ENCODE data around the gene COL9A3. TPM values are rescaled to one million over a fixed set of nuclear protein-coding genes. Genes with fewer than 3 reads are reported as not detected.

COL9A3 gene
- total RNA-seq, 2 donors from 2014 or later = 2.3 to 2.8 TPM

DNA sequence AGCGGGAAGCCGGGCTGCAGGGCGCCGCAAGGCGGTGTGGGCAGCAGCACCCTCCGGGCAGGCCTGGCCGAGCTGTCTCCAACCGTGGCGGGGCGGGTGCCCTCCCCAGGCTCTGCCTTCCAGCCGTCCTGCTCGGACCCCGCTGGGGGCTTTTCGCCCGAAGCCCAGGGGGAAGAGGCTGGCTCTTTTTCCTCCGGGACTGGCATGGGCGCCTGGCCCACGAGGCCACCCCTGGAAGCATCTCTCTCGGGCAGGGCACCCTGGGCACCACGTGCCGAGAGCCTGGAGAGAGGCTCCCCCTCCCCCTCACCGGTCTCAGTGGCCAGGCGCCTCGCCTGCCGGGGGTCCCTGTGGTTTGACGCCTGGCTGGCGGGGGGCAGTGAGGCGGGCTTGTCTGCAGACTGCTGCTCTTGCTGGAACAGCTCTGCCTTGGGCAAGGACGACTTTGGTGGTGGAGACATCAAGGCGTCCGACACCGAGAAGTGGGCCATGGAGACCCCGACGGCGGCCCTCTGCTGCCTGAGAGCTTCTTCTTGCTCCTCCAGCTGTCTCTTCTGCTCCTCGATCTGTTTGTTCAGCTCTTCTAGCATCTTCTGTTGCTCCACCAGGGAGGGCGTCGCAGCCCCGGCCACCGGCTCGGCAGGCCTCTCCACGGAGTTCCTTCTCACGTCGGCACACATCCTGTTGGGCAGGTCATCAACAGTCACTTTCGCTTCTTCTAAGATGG lies 64.2 kb downstream of the COL9A3 start:
- no peak for DNase-seq
- no peak for ATAC-seq
- intact Hi-C loops (cut with DNase I, micrococcal nuclease) = no loop called here

- DNase-seq (no peak), ATAC-seq (no peak)
- intact Hi-C loops (cut with DNase I, micrococcal nuclease) = no loop called here
These were observed 65.0 kb downstream of the COL9A3 start for GRCh38 chr20:62881662-62882395.

- DNase-seq (no peak), ATAC-seq (no peak)
- intact Hi-C loops (cut with DNase I, micrococcal nuclease) = no loop called here
These were observed 65.6 kb downstream of the COL9A3 start for GRCh38 chr20:62882426-62882825.

GRCh38 chr20:62884556-62884955 lies 67.7 kb downstream of the COL9A3 start:
- intact Hi-C loops (cut with DNase I, micrococcal nuclease) = no loop called here
- no peak for ATAC-seq
- no peak for DNase-seq

DNA sequence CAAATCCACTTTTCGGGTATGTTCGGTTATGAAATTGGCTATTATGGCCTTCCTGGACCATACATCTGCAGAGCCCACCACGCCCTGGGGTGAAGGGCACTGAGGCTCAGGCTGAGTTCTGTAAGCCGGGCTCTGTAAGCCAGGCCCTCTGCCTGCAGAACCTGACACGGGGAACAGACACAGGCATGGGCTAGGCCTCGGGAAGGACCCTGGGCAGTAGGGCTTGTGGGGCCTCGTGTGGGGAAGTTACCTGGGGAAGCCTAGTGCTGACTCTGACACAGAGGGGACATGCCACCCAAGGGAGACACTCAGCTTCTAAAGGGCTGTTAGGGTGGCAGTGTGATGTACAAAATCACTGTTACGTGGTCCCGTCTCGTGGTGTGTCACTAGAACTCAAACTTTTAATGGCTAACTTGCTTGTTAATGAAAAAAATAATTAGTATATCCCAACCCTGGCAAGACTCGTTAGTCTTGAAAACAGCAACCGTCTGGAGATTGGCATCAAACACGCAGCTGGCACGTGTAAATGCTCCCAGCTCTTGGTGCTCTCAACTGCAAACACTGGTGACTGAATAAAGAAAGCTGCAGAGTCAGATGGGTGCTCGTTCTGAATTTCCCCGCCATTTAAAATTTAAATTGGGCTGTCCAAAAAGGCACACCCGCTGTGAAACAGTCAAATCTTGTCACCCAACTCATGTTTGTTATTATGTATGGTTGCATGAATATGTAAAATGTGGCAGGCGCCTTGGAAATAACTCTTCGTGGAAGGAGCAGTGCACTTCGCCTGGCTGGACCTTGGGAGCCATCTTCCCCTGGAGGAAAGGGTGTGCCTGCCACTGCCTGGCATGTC lies 68.4 kb downstream of the COL9A3 start:
- intact Hi-C loops (cut with DNase I, micrococcal nuclease) = no loop called here
- DNase-seq (no peak), ATAC-seq (no peak)

GRCh38 chr20:62885896-62886708 lies 69.3 kb downstream of the COL9A3 start:
- no peak for DNase-seq
- no peak for ATAC-seq
- intact Hi-C loops (cut with DNase I, micrococcal nuclease) = no loop called here

DNA sequence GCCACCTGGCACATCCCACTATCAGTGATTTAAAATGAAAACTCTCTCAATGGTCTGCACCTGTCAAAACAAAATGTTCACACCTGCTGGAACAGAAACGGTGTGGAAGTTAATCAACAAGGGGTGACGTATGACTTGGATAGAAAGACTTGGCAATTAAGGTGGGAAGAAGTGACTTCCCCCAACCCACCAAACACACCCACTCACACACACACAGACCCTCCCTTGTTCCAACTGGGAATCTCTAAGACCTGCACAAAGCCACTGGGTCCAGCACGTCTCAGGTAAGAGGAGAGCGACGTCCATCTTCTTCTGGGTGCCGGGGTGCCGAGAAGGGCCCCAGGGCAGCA lies 69.8 kb downstream of the COL9A3 start:
- DNase-seq (no peak), ATAC-seq (no peak)
- intact Hi-C loops (cut with DNase I, micrococcal nuclease) = no loop called here

GRCh38 chr20:62887152-62887859 lies 70.5 kb downstream of the COL9A3 start:
- DNase-seq (peak; percentile 77 to 89), ATAC-seq (peak; percentile 77)
- intact Hi-C loops (cut with DNase I, micrococcal nuclease) = no loop called here

DNA sequence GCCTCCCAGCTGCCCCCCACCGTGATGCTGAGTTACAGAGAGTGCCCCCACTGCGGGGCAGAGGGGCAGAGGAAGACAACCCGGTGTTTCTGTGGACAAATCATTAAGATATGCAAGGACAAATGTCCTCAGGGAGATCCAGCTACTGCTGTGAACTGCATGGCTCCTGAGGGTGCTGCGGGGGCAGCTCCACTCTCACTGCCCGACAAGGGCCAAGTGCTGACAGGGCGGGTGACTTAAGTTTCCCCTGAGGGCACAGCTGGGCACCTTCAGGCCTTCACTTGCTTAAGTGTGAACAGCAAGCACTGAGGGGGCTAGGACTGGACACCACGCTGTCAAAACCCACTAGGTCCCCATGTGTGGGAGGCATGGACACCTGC lies 71.0 kb downstream of the COL9A3 start:
- ATAC-seq = peak; percentile 10
- DNase-seq = no peak
- intact Hi-C loops (cut with DNase I, micrococcal nuclease) = no loop called here

- ATAC-seq (no peak), DNase-seq (no peak)
- intact Hi-C loops (cut with DNase I, micrococcal nuclease) = no loop called here
These were observed 71.6 kb downstream of the COL9A3 start for GRCh38 chr20:62888406-62888805.

GRCh38 chr20:62888910-62889309 lies 72.1 kb downstream of the COL9A3 start:
- intact Hi-C loops (cut with DNase I, micrococcal nuclease) = no loop called here
- ATAC-seq (no peak), DNase-seq (no peak)

DNA sequence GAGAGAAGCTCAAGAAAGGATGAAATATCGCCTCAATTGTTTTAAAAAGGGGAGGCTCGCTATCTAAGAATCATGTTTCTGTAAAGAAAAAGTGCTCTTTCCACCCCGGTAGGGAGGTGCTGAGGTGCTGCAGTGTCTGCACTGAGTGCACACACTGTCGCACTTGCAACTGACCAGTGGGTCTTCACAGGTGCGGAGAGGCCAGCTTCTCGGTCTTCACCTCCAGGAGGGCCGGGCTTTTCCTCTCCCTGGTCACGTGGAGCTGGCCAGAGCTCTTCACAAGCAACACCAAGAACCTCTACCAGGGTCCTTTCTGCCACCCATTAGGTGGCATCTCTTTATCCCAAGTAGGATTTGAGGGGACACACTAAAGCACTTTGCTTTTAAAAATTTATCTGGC lies 72.6 kb downstream of the COL9A3 start:
- no peak for ATAC-seq
- no peak for DNase-seq
- intact Hi-C loops (cut with DNase I, micrococcal nuclease) = no loop called here

- ATAC-seq (no peak), DNase-seq (no peak)
- intact Hi-C loops (cut with DNase I, micrococcal nuclease) = loop anchor here in 1 of 2 donors (10.0 kb wide), 1 partner anchor 115 kb away; the partner anchor contains the start of gene BHLHE23
These were observed 73.0 kb downstream of the COL9A3 start for GRCh38 chr20:62889871-62890270.

- DNase-seq = no peak
- ATAC-seq = no peak
- intact Hi-C loops (cut with DNase I, micrococcal nuclease) = loop anchor here in 1 of 2 donors (10.0 kb wide), 1 partner anchor 114 kb away; the partner anchor contains the start of gene BHLHE23
These were observed 73.6 kb downstream of the COL9A3 start for GRCh38 chr20:62890444-62890843.

All from left colon (tissue), 2 donors.